IPS DF 4.7 (cell line): ENCODE results near the gene FAM174B.
"Not testable (repeated sequence)": the region's sequence is repeated elsewhere in the genome, so short reads cannot be mapped to it uniquely, and the experiment has no call there.

Experiments
- DNase-seq: peaks from one replicate; pipeline ENCODE4 v3.0.0-alpha.2; 2013; ENCODE audit warnings: low spot score; ENCODE audit errors: extremely low read depth

FAM174B gene

DNA sequence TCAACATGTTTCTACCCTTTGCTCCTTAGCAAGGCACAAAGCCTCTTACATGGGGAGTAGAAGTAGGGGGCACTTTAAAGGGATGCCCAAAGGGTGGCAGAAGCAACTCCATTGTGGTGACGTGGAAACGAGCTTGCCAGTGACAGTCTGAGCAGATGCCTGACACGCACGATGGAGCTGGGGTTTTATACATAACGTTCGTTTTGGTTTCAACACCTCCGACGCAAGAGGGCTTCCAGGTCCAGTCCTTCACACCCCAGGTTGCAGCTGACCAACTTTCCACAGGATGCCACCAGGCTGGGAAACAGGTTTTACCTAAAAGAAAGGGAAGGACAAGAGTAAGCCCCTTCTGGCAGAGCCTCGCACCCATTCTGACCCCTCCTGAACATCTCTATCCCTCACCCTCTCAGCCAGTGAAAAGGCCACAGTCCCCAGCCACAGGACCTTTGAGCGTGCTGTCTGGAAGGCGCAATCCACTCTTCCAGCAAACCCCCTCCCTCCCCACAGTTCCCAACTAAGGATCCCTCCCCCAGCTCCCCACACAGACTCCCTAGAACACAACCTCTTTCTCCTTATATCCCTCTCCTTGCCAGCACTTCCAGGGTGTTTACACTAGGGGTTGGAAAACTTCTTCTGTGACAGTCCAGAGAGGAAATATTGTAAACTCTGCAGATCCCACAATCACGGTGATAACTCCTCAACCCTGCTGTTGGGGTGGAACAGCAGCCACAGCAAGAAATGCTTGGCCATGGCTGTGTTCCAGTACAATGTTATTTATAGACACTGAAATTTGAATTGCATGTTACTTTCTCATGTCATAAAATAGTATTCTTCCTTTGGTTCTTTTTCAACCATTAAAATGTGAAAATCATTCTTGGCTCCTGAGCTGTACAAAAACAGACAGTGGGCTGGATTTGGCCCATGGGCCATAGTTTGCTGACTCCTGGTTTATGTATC lies 36.2 kb downstream of the FAM174B start:
- DNase-seq, result no peak

- DNase-seq, result no peak
Observed at GRCh38 chr15:92617549-92618520, 37.7 kb downstream of the FAM174B start.

DNA sequence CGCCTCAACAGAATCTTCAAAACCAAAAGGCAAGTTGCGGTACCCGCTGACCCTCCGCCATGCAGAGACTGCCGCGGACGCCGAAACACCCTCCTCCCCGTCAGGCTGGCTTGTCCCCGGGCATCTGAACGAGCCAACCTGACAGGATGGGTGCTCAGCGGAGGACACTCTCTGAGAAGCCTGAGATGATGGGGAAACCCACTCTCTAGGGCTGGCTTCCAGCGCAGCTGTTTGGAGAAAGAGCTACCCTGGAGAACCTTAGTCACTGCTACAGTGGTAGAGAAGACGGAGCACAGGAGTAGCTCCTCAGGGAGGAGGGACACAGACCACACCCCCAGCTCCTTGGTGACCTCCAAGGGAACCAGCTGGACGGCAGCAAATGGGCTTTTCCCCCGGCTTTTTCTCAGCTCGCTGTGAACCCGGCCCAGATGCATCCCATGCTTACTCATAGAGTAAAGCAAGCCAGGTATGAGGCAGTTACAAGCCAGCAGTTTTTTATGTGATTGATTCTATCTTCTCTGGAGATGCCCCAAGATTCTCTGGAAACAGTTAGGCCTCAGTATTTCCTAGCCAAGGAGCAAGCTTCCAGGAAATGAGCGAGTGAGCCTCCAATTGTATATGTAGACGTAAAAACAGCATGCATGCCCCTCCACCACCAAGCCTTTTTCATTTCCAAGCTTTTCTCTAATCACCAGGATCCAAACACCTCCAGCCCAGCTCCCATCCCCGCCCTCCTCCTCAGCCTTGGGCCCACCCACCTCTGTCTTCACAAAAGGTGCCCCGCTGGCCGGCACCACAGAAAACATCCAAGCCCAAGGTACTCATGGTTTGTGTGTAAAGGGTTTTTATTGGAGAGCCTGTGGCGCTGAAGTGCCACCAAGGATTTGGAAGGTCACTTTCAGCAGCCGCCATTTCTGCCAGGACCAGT lies 38.7 kb downstream of the FAM174B start:
- no peak for DNase-seq

DNA sequence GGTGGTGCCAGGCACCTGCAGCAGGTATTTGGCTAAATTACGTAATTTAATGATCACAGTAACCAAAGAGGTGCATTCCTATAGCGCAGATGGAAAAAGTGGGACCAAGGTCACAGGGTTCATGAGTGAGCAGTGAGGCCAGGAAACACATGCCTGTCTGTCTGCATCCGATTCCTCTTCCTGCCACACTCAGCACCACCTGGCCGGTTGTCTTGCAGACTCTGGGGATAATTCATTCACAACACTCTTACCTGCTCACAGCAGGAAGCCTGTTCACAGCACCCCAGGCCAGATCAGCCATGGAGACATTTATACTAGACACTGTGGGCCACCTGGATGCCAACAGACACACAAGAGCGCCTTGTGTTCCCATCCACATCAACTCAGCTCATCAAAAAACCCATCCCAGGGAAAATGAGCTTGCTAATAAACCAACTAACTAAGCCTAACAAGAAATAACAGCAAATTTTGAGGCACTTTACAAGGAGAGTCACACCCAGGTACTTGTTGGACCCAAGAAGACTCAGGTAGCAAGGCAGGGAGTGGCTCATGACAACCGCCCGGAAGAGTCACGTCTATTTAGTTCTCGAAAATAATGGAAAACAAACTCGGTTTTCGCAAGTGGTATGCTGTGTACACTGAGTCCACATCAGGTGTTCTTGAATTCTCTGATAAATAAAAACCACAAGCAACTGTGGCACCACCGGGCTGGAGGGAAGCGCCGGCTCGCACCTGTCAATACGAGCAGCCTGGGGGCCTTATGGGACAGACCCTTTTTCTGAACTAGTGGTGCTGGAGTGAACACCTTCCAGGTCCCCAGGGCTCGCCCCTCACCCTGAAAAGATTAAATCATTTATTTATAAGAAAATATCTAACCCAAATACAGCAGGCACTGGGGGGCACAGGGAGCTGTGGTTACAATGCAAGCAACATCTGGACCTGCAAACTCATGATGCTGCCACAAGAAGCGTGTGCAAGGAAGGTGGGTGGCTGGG lies 40.5 kb downstream of the FAM174B start:
- no peak for DNase-seq

- no peak for DNase-seq
Observed at GRCh38 chr15:92614301-92614700, 41.3 kb downstream of the FAM174B start.

- no peak for DNase-seq
Observed at GRCh38 chr15:92613841-92614240, 41.7 kb downstream of the FAM174B start.

DNA sequence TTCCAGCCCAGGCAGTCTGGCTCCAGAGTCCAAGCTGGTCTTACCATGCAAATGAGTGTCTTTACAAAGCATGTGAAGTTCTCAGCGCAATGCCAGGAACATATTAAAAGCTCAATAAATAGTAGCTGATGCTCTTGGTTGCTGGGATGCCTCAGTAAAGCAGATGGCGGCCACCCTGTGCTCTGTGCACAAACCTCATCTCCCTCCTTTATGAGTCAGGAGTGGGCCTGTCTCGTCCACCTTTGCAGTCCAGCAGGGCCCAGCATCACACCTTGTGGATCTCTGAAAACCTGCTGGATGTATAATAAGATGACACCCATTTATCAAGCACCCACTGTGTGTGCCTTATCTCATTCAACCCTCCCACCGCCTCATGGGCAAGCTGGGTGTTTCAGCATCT lies 42.7 kb downstream of the FAM174B start:
- DNase-seq, result no peak

- DNase-seq, result no peak
Observed at GRCh38 chr15:92611995-92612745, 43.4 kb downstream of the FAM174B start.

DNA sequence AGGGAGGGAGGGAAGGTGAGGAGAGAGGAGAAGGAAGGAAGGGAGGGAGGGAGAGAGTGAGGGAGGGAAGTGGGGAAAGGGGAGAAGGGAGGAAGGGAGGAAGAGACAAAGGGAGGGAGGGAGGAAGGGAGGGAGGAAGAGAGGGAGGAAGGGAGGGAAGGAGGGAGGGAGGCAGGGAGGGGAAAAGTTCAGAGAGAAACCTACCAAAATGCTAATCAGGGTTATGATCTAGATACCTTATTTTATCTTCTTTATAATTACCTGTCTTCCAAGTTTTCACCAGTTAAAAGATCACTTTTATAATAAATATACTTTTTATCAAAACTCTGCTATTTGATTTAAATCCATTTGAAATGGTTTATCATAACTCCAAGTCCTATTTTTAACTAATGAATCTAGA lies 44.4 kb downstream of the FAM174B start:
- no peak for DNase-seq

GRCh38 chr15:92610101-92610520 lies 45.5 kb downstream of the FAM174B start:
- no peak for DNase-seq

DNA sequence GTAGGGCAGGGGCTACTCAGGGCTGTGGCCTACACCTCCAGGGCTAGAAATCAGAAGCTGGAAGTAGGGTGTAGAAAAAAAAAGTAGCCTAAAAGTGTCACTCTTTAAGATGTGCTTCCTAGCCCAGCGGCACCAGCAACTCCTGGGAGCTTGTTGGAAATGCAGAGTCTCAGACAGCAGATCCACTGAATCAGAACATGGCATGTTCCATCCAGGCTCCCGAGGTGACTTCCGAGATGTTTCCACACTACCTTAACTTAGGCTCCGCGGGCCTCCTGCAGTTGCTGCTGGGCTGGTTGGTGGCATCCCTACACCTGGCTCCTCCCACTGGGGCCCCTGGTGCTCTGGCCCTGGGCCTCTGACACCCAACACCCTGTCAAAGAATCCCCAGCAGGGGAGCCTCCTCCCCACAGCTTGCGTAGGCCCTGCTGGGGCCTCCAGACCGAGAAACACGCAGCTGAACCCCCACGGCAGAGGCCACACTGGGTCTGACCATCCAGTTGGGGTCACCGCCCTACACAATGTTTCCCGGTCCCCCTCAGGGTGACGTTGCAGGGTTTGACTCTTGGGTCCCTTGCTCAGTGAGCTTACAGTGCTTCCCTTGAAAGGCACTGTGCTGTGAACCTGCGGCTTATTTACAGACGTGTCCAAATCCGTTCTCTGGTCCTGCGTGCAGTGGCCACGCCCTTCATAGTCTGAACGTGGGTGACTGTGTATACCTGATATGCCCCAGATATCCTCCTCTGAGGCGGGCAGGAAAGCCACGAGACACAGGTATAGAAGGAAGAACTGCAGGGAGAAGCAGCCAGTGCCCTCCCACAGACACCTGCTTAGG lies 46.5 kb downstream of the FAM174B start:
- no peak for DNase-seq

DNA sequence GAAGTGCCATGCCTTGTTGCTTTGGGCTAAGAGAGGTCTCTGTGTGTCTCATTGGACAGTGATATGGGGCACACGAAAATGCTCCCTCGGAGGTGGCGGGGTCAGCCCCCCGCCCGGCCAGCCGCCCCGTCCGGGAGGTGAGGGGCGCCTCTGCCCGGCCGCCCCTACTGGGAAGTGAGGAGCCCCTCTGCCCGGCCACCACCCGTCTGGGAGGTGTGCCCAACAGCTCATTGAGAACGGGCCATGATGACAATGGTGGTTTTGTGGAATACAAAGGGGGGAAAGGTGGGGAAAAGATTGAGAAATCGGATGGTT lies 48.8 kb downstream of the FAM174B start:
- not testable (repeated sequence) for DNase-seq

DNA sequence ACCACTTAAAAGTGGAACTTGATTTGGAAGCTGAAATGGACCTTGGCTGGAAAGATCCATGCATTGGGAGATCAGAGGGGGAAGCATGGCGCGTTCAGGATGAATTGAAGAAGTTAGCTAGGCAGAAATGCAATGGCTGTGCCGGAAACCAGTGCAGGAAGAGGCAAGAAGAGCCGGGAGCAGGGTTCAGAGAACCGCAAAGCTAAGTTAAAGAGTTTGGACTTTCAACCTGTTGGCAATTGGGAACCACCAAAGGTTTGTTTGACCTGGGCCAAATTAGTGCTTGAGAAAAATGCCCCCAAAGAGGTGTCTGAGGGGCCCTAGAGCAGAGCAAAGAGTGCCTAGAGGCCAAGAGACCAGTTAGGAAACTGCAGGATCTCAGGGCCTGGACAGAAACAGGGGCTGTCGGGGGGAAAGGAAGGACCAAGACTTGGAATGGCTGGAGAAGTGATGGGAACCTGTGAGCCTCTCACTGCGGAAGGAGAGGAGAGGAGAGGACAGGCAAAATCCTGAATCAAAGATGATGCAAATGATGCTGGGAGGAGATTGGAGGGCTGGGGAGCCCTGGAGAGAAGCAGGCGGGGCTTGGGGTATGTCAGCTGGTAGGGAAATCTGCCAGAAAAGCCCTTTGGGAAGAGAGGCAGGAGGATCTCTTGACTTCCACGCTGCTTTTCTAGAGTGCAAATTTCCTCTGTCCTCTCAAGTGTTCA lies 49.3 kb downstream of the FAM174B start:
- DNase-seq, result no peak

DNA sequence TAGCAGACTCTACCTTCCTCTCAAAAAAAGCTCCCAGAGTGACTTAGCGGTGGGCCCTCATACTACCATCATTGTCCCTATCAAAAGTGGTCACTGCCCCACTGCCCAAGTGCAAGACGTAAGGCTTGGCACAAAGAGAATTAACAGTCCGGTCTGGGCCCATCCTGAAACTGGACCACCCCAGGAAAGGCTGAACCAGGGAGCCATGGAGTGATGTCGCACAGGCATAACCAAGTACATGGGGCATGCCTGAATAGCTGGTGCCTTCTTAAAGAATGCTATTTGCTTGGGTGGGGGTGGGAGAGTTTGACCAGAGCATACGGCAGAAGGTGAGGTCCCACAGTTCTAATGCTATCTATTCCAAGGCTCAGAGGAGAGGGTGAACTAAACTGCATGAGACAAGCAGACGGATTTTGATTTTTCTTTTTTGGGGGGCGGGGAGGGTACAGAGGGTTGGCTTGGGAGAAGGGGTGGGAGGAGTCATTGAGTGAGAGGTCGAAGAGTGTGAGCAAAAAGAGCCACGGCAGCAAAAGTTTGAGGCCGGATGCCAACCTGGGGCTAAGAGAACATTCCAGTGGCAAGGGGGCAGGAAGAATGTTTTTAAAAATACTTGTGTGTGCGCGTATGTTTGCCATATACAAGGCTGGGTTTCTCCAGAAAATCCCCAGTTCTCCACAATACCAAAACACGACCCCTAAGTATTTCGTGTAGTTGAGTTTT lies 50.2 kb downstream of the FAM174B start:
- no peak for DNase-seq

DNA sequence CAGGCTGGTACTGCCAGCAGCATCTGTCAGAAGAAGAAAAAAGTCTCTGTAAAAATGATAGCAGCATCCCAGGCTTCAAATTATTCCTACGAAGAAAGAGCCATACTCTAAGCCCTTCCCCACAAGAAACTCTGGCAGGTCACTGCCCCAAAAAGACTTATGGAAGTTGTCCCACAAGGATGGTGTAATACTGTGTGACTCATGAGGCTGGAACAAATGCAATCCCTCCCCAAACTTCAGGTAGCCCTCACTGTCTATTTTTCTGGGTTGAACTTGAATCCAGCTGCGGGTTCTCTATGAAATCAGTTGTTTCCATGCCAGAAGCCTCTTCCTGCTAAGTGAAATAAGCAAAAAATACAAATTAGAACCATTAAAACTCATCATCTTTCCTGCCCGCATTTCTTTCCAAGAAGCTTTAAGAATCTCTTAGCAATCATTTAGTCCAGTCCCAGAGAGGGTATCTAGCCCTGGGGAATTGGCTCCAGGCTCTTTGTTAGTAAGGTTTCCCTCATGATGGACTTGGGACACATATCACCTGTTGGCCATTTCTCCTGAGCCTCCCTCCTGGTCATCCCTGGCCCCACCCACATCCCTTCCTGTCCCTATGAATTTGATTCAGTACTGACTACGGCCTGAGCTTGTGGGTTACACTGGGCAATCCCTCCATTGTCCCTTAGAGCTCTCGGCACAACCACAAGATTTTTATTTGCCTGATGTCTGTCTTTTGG lies 51.7 kb downstream of the FAM174B start:
- no peak for DNase-seq

DNA sequence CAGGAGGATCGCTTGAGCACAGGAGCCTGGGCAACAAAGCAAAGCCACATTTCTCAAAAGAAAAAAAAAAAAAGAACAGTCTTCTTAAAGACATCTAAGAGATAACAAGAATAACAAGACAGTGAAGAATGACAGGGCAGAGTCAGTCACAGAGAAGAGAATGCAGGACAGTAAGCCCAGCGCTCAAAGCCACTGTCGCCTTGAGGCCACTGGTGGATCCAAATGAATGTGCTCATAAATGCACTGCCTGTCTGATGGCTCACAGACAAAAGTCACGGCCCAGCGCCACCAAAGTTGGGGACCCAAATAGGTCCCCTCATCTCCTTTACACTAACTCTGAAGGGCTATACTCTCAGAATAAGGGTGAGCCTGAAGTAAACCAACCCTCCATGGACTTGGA lies 52.3 kb downstream of the FAM174B start:
- no peak for DNase-seq
